GM12878 (cell line): Measurements from ENCODE around the gene OTOP3.

Source experiments
- EZH2 ChIP-seq: IDR thresholded peaks from 2 replicates; pipeline ENCODE4 v1.6.1; 2012; ENCODE audit warnings: low read depth, mild to moderate bottlenecking, control low read depth, inconsistent platforms, low read length, borderline replicate concordance; ENCODE audit not compliant: control insufficient read depth
- FOXM1 ChIP-seq: IDR thresholded peaks from 2 replicates; pipeline ENCODE4 v1.6.1; 2012; ENCODE audit warnings: low read depth, mild to moderate bottlenecking, inconsistent platforms, low read length, moderate library complexity
- KDM1A ChIP-seq: fragments of 200-600 bp; sonication (generic); IDR thresholded peaks from 2 replicates; pipeline ENCODE4 v1.6.1; 2016; ENCODE audit warnings: borderline replicate concordance
- POLR2A ChIP-seq: IDR thresholded peaks from 2 replicates; pipeline ENCODE4 v1.6.1; 2011; ENCODE audit warnings: low read depth, mild to moderate bottlenecking, low read length
- POLR2AphosphoS5 ChIP-seq: IDR thresholded peaks from 2 replicates; pipeline ENCODE4 v1.6.1; 2011; ENCODE audit warnings: mild to moderate bottlenecking, low read length, inconsistent platforms
- SMC3 ChIP-seq: IDR thresholded peaks from 2 replicates; pipeline ENCODE4 v1.6.1; 2011; ENCODE audit warnings: low read length, improper control_type of control experiment, borderline replicate concordance
- TBL1XR1 ChIP-seq: IDR thresholded peaks from 2 replicates; pipeline ENCODE4 v1.6.1; 2012; ENCODE audit warnings: low read depth, low read length, improper control_type of control experiment
- YY1 ChIP-seq: IDR thresholded peaks from 2 replicates; pipeline ENCODE4 v1.6.1; 2011; ENCODE audit warnings: low read depth, mild to moderate bottlenecking, low read length
- TF ChIP-seq, protein P1 (sequence below), 3 experiments: IDR thresholded peaks in 2 of 3; conservative IDR thresholded peaks in 1 of 3; 2 replicates each; pipeline ENCODE4 v1.5.1; 2011; ENCODE audit warnings: low read depth in 3 of 3, low read length in 3 of 3, mild to moderate bottlenecking in 3 of 3, control low read depth in 2 of 3, moderate library complexity in 2 of 3, inconsistent platforms in 1 of 3, mixed read lengths in 1 of 3; ENCODE audit not compliant: control insufficient read depth in 2 of 3, insufficient read depth in 1 of 3; ENCODE audit errors: extremely low read depth in 1 of 3
- TF ChIP-seq, protein P2 (sequence below): fragments of 450-650 bp; IDR thresholded peaks from 2 replicates; pipeline ENCODE4 v1.6.1; 2017; ENCODE audit warnings: low read depth, mild to moderate bottlenecking, moderate library complexity
- TF ChIP-seq, protein P3 (sequence below): IDR thresholded peaks from 2 replicates; pipeline ENCODE4 v1.6.1; 2011; ENCODE audit warnings: mild to moderate bottlenecking, low read depth, low read length, moderate library complexity; ENCODE audit not compliant: insufficient replicate concordance
- TF ChIP-seq, protein P4 (sequence below): IDR thresholded peaks from 2 replicates; pipeline ENCODE4 v1.6.1; 2012; ENCODE audit warnings: mild to moderate bottlenecking, low read depth, low read length

DNA sequence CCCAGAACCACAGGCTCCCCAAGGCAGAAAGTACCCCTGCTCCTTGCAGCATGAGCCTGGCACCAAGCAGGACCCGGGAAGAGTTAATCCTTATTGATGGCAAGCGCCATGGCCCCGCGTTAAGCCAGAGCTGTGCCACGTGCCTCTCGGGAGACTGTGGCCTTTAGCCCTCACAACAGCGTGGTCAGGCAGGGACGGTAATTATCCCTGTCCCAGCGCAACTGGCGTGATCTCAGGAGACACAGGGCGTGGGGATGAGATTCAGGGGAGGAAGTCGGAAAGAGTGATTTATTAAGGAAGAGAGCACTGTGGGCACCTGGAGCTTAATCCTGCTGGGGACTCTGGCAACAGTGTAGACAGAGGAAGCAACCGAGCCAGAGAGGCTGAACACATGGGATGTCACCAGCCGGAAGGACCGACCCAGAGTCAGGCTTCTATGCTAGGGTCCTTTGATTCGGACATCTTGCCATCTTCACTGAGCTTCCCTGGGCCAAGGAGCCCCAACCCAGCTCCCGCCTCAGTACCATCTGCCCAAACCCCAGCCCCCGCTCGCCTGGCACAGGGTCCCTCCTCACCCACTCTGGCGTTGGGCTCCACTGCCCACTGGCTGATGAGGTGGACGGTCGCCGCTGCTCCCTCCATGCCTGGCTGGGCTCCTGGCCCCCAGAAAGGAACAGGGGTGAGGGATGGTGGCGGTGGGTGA is 16.9 kb downstream of the OTOP3 start:
- TF ChIP-seq, protein P1, sequence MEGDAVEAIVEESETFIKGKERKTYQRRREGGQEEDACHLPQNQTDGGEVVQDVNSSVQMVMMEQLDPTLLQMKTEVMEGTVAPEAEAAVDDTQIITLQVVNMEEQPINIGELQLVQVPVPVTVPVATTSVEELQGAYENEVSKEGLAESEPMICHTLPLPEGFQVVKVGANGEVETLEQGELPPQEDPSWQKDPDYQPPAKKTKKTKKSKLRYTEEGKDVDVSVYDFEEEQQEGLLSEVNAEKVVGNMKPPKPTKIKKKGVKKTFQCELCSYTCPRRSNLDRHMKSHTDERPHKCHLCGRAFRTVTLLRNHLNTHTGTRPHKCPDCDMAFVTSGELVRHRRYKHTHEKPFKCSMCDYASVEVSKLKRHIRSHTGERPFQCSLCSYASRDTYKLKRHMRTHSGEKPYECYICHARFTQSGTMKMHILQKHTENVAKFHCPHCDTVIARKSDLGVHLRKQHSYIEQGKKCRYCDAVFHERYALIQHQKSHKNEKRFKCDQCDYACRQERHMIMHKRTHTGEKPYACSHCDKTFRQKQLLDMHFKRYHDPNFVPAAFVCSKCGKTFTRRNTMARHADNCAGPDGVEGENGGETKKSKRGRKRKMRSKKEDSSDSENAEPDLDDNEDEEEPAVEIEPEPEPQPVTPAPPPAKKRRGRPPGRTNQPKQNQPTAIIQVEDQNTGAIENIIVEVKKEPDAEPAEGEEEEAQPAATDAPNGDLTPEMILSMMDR (IDR thresholded peaks at IDR 0.05 in 2 of 3, conservative IDR thresholded peaks at IDR 0.05 in 1 of 3; ENCODE audit: control insufficient read depth in 2 of 3, extremely low read depth in 1 of 3, insufficient read depth in 1 of 3, low read depth in 3 of 3, low read length in 3 of 3) = no peak
- TF ChIP-seq, protein P2, sequence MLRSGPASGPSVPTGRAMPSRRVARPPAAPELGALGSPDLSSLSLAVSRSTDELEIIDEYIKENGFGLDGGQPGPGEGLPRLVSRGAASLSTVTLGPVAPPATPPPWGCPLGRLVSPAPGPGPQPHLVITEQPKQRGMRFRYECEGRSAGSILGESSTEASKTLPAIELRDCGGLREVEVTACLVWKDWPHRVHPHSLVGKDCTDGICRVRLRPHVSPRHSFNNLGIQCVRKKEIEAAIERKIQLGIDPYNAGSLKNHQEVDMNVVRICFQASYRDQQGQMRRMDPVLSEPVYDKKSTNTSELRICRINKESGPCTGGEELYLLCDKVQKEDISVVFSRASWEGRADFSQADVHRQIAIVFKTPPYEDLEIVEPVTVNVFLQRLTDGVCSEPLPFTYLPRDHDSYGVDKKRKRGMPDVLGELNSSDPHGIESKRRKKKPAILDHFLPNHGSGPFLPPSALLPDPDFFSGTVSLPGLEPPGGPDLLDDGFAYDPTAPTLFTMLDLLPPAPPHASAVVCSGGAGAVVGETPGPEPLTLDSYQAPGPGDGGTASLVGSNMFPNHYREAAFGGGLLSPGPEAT = no peak
- TF ChIP-seq POLR2A = no peak
- no peak for TF ChIP-seq EZH2
- TF ChIP-seq TBL1XR1 = no peak
- no peak for TF ChIP-seq SMC3
- TF ChIP-seq, protein P3, sequence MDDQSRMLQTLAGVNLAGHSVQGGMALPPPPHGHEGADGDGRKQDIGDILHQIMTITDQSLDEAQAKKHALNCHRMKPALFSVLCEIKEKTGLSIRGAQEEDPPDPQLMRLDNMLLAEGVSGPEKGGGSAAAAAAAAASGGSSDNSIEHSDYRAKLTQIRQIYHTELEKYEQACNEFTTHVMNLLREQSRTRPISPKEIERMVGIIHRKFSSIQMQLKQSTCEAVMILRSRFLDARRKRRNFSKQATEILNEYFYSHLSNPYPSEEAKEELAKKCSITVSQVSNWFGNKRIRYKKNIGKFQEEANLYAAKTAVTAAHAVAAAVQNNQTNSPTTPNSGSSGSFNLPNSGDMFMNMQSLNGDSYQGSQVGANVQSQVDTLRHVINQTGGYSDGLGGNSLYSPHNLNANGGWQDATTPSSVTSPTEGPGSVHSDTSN = no peak
- TF ChIP-seq, protein P4, sequence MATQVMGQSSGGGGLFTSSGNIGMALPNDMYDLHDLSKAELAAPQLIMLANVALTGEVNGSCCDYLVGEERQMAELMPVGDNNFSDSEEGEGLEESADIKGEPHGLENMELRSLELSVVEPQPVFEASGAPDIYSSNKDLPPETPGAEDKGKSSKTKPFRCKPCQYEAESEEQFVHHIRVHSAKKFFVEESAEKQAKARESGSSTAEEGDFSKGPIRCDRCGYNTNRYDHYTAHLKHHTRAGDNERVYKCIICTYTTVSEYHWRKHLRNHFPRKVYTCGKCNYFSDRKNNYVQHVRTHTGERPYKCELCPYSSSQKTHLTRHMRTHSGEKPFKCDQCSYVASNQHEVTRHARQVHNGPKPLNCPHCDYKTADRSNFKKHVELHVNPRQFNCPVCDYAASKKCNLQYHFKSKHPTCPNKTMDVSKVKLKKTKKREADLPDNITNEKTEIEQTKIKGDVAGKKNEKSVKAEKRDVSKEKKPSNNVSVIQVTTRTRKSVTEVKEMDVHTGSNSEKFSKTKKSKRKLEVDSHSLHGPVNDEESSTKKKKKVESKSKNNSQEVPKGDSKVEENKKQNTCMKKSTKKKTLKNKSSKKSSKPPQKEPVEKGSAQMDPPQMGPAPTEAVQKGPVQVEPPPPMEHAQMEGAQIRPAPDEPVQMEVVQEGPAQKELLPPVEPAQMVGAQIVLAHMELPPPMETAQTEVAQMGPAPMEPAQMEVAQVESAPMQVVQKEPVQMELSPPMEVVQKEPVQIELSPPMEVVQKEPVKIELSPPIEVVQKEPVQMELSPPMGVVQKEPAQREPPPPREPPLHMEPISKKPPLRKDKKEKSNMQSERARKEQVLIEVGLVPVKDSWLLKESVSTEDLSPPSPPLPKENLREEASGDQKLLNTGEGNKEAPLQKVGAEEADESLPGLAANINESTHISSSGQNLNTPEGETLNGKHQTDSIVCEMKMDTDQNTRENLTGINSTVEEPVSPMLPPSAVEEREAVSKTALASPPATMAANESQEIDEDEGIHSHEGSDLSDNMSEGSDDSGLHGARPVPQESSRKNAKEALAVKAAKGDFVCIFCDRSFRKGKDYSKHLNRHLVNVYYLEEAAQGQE = no peak
- no peak for TF ChIP-seq POLR2AphosphoS5
- no peak for TF ChIP-seq KDM1A
- TF ChIP-seq FOXM1 = no peak
- TF ChIP-seq YY1 = no peak
